CD8-positive, alpha-beta memory T cell (primary cell): Measurements from ENCODE around the gene UBASH3B. TPM values are rescaled to one million over a fixed set of nuclear protein-coding genes. Genes with fewer than 3 reads are reported as not detected.
A peak's percentile ranks its signal among the peaks of the same experiment; 100 is the strongest.

Source experiments
- CTCF ChIA-PET: fragments of 350-600 bp; sonication (Branson Sonifier 250); formaldehyde crosslinking; loops from one replicate; lab custom pipeline; 2021; ENCODE audit warnings: antibody characterized with exemption; lab: Charles Lee
- POLR2A ChIA-PET: fragments of 350-600 bp; sonication (Branson Sonifier 250); formaldehyde crosslinking; loops from one replicate; lab custom pipeline; 2021; ENCODE audit warnings: antibody characterized with exemption; lab: Charles Lee
- DNase-seq, 5 donors: peaks; one replicate each; pipeline versions ENCODE4 v3.0.0 to v3.0.0-alpha.2; 2020 to 2022; ENCODE audit warnings: mixed read lengths in 1 of 5
- H3K27ac ChIP-seq: one replicate; pipeline ENCODE4 v1.7.0; 2013; ENCODE audit warnings: low read depth, mild to moderate bottlenecking, low read length, moderate library complexity
- H3K27me3 ChIP-seq: 2 replicates; pipeline ENCODE4 v1.7.0; 2013; ENCODE audit warnings: low read length, mild to moderate bottlenecking; ENCODE audit not compliant: insufficient read depth, poor library complexity, severe bottlenecking
- H3K36me3 ChIP-seq: 2 replicates; pipeline ENCODE4 v1.7.0; 2013; ENCODE audit warnings: mild to moderate bottlenecking, low read length, moderate library complexity; ENCODE audit not compliant: insufficient read depth
- H3K4me1 ChIP-seq: 2 replicates; pipeline ENCODE4 v1.7.0; 2013; ENCODE audit warnings: mild to moderate bottlenecking, low read length, moderate library complexity; ENCODE audit not compliant: insufficient read depth
- H3K4me3 ChIP-seq: 2 replicates; pipeline ENCODE4 v1.7.0; 2013; ENCODE audit warnings: mild to moderate bottlenecking, low read length
- H3K9me3 ChIP-seq: 2 replicates; pipeline ENCODE4 v1.7.0; 2013; ENCODE audit warnings: mild to moderate bottlenecking, low read length
- H3K27ac Mint-ChIP-seq, 8 donors: one replicate each; pipeline ENCODE4 v1.8.0; 2020 to 2021; ENCODE audit warnings: mixed read lengths in 8 of 8, mild to moderate bottlenecking in 6 of 8, inconsistent platforms in 3 of 8, moderate library complexity in 3 of 8
- H3K27me3 Mint-ChIP-seq, 2 donors: one replicate each; pipeline ENCODE4 v1.8.0; 2020 to 2021; ENCODE audit warnings: mixed read lengths in 2 of 2, mild to moderate bottlenecking in 1 of 2, moderate library complexity in 1 of 2
- H3K36me3 Mint-ChIP-seq, 3 donors: one replicate each; pipeline ENCODE4 v1.8.0; 2020 to 2021; ENCODE audit warnings: mixed read lengths in 3 of 3, inconsistent platforms in 1 of 3, mild to moderate bottlenecking in 1 of 3
- H3K4me1 Mint-ChIP-seq, 3 donors: one replicate each; pipeline ENCODE4 v1.8.0; 2020 to 2021; ENCODE audit warnings: mixed read lengths in 3 of 3, inconsistent platforms in 1 of 3, mild to moderate bottlenecking in 1 of 3
- H3K4me3 Mint-ChIP-seq, 7 donors: one replicate each; pipeline ENCODE4 v1.8.0; 2020 to 2021; ENCODE audit warnings: mixed read lengths in 7 of 7, mild to moderate bottlenecking in 6 of 7, moderate library complexity in 4 of 7, inconsistent platforms in 2 of 7
- H3K9me3 Mint-ChIP-seq, 5 donors: one replicate each; pipeline ENCODE4 v1.8.0; 2020 to 2022; ENCODE audit warnings: mixed read lengths in 5 of 5, mild to moderate bottlenecking in 3 of 5, moderate library complexity in 2 of 5, inconsistent platforms in 1 of 5
- polyA plus RNA-seq: library from polyadenylated mRNA; unstranded; fragments of 300-500 nt; fragmentation: Illumina TruSeq; gene quantifications from one replicate; pipeline ENCODE4 v1.2.3, GENCODE V29; 2021
- total RNA-seq, 2 experiments: library from RNA; stranded (reverse); gene quantifications; one replicate each; pipeline ENCODE4 v1.2.3, GENCODE V29; 2021

UBASH3B gene
- total and polyA plus RNA-seq, 3 experiments from 2014 or later = 12.0 to 36.4 (median 34.6) TPM

- Histone ChIP-seq H3K27ac (no peak overlapping the region), H3K4me3 (no peak overlapping the region), H3K4me1 (no peaks in the 10 kb centered on the region), H3K36me3 (peaks cover 11% of the 10 kb centered on the region), H3K9me3 (no peaks in the 10 kb centered on the region), H3K27me3 (no peaks in the 10 kb centered on the region)
- H3K4me1 Mint-ChIP-seq = peaks cover 0 to 6% (median 5%) of the 10 kb centered on the region in 3 donors
- no peak for DNase-seq
- peak overlapping the region in 2 of 8 donors; percentile 2 to 29 for H3K27ac Mint-ChIP-seq
- POLR2A ChIA-PET = no interaction called here
- H3K4me3 Mint-ChIP-seq = no peak overlapping the region
- H3K27me3 Mint-ChIP-seq = peaks cover 0 to 1% of the 10 kb centered on the region in 2 donors
- no peaks in the 10 kb centered on the region for H3K9me3 Mint-ChIP-seq
- CTCF ChIA-PET = interaction anchor here (1.6 to 4.2 kb wide), 3 partner anchors 10 to 231 kb away, joined by 4 to 31 read pairs (median 9); no protein-coding TSS in a partner anchor
- H3K36me3 Mint-ChIP-seq = peaks cover 0 to 73% (median 15%) of the 10 kb centered on the region in 3 donors
These were observed 135.9 kb downstream of the UBASH3B start for GRCh38 chr11:122791411-122791810.

GRCh38 chr11:122791836-122792235, 136.3 kb downstream of the UBASH3B start:
- Histone ChIP-seq H3K9me3 (no peaks in the 10 kb centered on the region), H3K36me3 (peaks cover 14% of the 10 kb centered on the region), H3K27me3 (no peaks in the 10 kb centered on the region), H3K27ac (no peak overlapping the region), H3K4me3 (no peak overlapping the region), H3K4me1 (no peaks in the 10 kb centered on the region)
- DNase-seq = no peak
- ChIA-PET CTCF (interaction anchor here (0.8 to 4.2 kb wide), 5 partner anchors 10 to 231 kb away, joined by 3 to 31 read pairs (median 4); no protein-coding TSS in a partner anchor), POLR2A (no interaction called here)
- Mint-ChIP-seq H3K27me3 (peaks cover 0 to 1% of the 10 kb centered on the region in 2 donors), H3K4me1 (peaks cover 0 to 6% (median 5%) of the 10 kb centered on the region in 3 donors), H3K36me3 (peaks cover 0 to 78% (median 15%) of the 10 kb centered on the region in 3 donors), H3K9me3 (no peaks in the 10 kb centered on the region), H3K27ac (peak overlapping the region in 2 of 8 donors; percentile 21 to 29), H3K4me3 (no peak overlapping the region)

GRCh38 chr11:122793515-122793914, 138.0 kb downstream of the UBASH3B start:
- Histone ChIP-seq H3K4me1 (no peaks in the 10 kb centered on the region), H3K4me3 (no peak overlapping the region), H3K27me3 (no peaks in the 10 kb centered on the region), H3K9me3 (no peaks in the 10 kb centered on the region), H3K36me3 (peaks cover 24% of the 10 kb centered on the region), H3K27ac (no peak overlapping the region)
- Mint-ChIP-seq H3K9me3 (no peaks in the 10 kb centered on the region), H3K27ac (peak overlapping the region in 2 of 8 donors; percentile 19 to 70), H3K4me3 (no peak overlapping the region), H3K4me1 (peaks cover 0 to 6% (median 5%) of the 10 kb centered on the region in 3 donors), H3K36me3 (peaks cover 9 to 84% (median 21%) of the 10 kb centered on the region in 3 donors), H3K27me3 (no peaks in the 10 kb centered on the region)
- DNase-seq = no peak
- POLR2A ChIA-PET = no interaction called here
- CTCF ChIA-PET = interaction anchor here (0.5 to 4.2 kb wide), 4 partner anchors 29 to 114 kb away, joined by 3 to 31 read pairs (median 3); no protein-coding TSS in a partner anchor

- peaks cover 0 to 6% (median 5%) of the 10 kb centered on the region in 3 donors for H3K4me1 Mint-ChIP-seq
- H3K36me3 Mint-ChIP-seq = peaks cover 9 to 81% (median 24%) of the 10 kb centered on the region in 3 donors
- no peak overlapping the region for H3K4me3 Mint-ChIP-seq
- no peaks in the 10 kb centered on the region for H3K4me1 ChIP-seq
- no peaks in the 10 kb centered on the region for H3K9me3 ChIP-seq
- no peaks in the 10 kb centered on the region for H3K27me3 ChIP-seq
- H3K4me3 ChIP-seq = no peak overlapping the region
- H3K27ac Mint-ChIP-seq = peak overlapping the region in 1 of 8 donors; percentile 11
- no peaks in the 10 kb centered on the region for H3K9me3 Mint-ChIP-seq
- DNase-seq = no peak
- ChIA-PET POLR2A (interaction anchor here (0.6 kb wide), 1 partner anchor 259 kb away, joined by 9 read pairs; no protein-coding TSS in a partner anchor), CTCF (interaction anchor here (0.6 to 5.3 kb wide), 19 partner anchors 8 to 361 kb away, joined by 3 to 135 read pairs (median 11); partner anchors contain the start of gene CRTAM)
- H3K36me3 ChIP-seq = peaks cover 17% of the 10 kb centered on the region
- no peaks in the 10 kb centered on the region for H3K27me3 Mint-ChIP-seq
- H3K27ac ChIP-seq = no peak overlapping the region
These were observed 139.8 kb downstream of the UBASH3B start for GRCh38 chr11:122795307-122795706.

GRCh38 chr11:122796128-122796717, 140.7 kb downstream of the UBASH3B start:
- Mint-ChIP-seq H3K4me1 (peaks cover 0 to 6% (median 5%) of the 10 kb centered on the region in 3 donors), H3K36me3 (peaks cover 9 to 80% (median 24%) of the 10 kb centered on the region in 3 donors), H3K27me3 (no peaks in the 10 kb centered on the region), H3K9me3 (no peaks in the 10 kb centered on the region), H3K4me3 (peak overlapping the region in 1 of 7 donors; percentile 6), H3K27ac (peak overlapping the region in 2 of 8 donors; percentile 32 to 65)
- no peaks in the 10 kb centered on the region for H3K27me3 ChIP-seq
- H3K4me3 ChIP-seq = no peak overlapping the region
- ChIA-PET POLR2A (interaction anchor here (0.6 to 1.1 kb wide), 5 partner anchors 42 to 225 kb away, joined by 3 to 5 read pairs (median 3); partner anchors contain the start of gene CRTAM), CTCF (interaction anchor here (0.6 to 5.3 kb wide), 27 partner anchors 9 to 451 kb away, joined by 3 to 135 read pairs (median 8); partner anchors contain the start of gene CRTAM)
- peaks cover 20% of the 10 kb centered on the region for H3K36me3 ChIP-seq
- peak; percentile 56 to 81 (median 61) for DNase-seq
- no peaks in the 10 kb centered on the region for H3K9me3 ChIP-seq
- no peak overlapping the region for H3K27ac ChIP-seq
- no peaks in the 10 kb centered on the region for H3K4me1 ChIP-seq

- POLR2A ChIA-PET = no interaction called here
- Histone ChIP-seq H3K27me3 (no peaks in the 10 kb centered on the region), H3K4me1 (no peaks in the 10 kb centered on the region), H3K27ac (no peak overlapping the region), H3K36me3 (peaks cover 27% of the 10 kb centered on the region), H3K4me3 (no peak overlapping the region), H3K9me3 (no peaks in the 10 kb centered on the region)
- Mint-ChIP-seq H3K36me3 (peaks cover 9 to 82% (median 26%) of the 10 kb centered on the region in 3 donors), H3K4me3 (no peak overlapping the region), H3K4me1 (peaks cover 3 to 10% (median 5%) of the 10 kb centered on the region in 3 donors), H3K9me3 (no peaks in the 10 kb centered on the region), H3K27me3 (no peaks in the 10 kb centered on the region), H3K27ac (no peak overlapping the region)
- DNase-seq = no peak
- CTCF ChIA-PET = interaction anchor here (0.6 to 5.3 kb wide), 11 partner anchors 11 to 224 kb away, joined by 3 to 135 read pairs (median 8); no protein-coding TSS in a partner anchor
These were observed 142.1 kb downstream of the UBASH3B start for GRCh38 chr11:122797651-122798050.

- peaks cover 33% of the 10 kb centered on the region for H3K36me3 ChIP-seq
These were observed 144.0 kb downstream of the UBASH3B start for GRCh38 chr11:122799406-122800105.

More at GRCh38 chr11:122799406-122800105, 144.0 kb downstream of the UBASH3B start:
- Mint-ChIP-seq H3K9me3 (no peaks in the 10 kb centered on the region), H3K27ac (no peak overlapping the region), H3K36me3 (peaks cover 9 to 87% (median 24%) of the 10 kb centered on the region in 3 donors), H3K27me3 (no peaks in the 10 kb centered on the region), H3K4me3 (no peak overlapping the region), H3K4me1 (peaks cover 11 to 24% (median 12%) of the 10 kb centered on the region in 3 donors)
- DNase-seq = no peak
- no peak overlapping the region for H3K4me3 ChIP-seq
- H3K27ac ChIP-seq = no peak overlapping the region
- H3K4me1 ChIP-seq = no peaks in the 10 kb centered on the region
- H3K9me3 ChIP-seq = no peaks in the 10 kb centered on the region
- CTCF ChIA-PET = interaction anchor here (5.3 kb wide), 1 partner anchor 54 kb away, joined by 135 read pairs; no protein-coding TSS in a partner anchor
- POLR2A ChIA-PET = no interaction called here
- H3K27me3 ChIP-seq = no peaks in the 10 kb centered on the region
